CD14-positive monocyte (primary cell): ENCODE results near the gene KIAA1328. TPM values are rescaled to one million over a fixed set of nuclear protein-coding genes. Genes with fewer than 3 reads are reported as not detected.

Experiments
- DNase-seq, 3 donors: peaks; one replicate each; pipeline ENCODE4 v3.0.0-alpha.2; 2011 to 2022
- H2AFZ ChIP-seq: 2 replicates; pipeline ENCODE4 v1.6.0; 2012; ENCODE audit warnings: mild to moderate bottlenecking, low read depth, low read length, inconsistent platforms; ENCODE audit not compliant: insufficient read depth, poor library complexity, severe bottlenecking
- H3K27ac ChIP-seq, 2 donors: 1 replicate in 1 of 2; 2 replicates in 1 of 2; pipeline ENCODE4 v1.5.1; 2012 to 2013; ENCODE audit warnings: low read length in 2 of 2, control low read depth in 1 of 2, inconsistent platforms in 1 of 2, low read depth in 1 of 2, mild to moderate bottlenecking in 1 of 2
- H3K27me3 ChIP-seq, 2 donors: one replicate each; pipeline versions ENCODE4 v1.6.0 to v1.6.1; 2011 to 2013; ENCODE audit warnings: low read length in 2 of 2; ENCODE audit not compliant: control insufficient read depth in 2 of 2, insufficient read depth in 2 of 2
- H3K36me3 ChIP-seq, 2 donors: replicated peaks in 1 of 2; 1 replicate in 1 of 2; 2 replicates in 1 of 2; pipeline versions ENCODE4 v1.5.1 to v1.6.1; 2012 to 2013; ENCODE audit warnings: low read length in 2 of 2, control low read depth in 1 of 2, inconsistent platforms in 1 of 2, mild to moderate bottlenecking in 1 of 2; ENCODE audit not compliant: insufficient read depth in 2 of 2, control insufficient read depth in 1 of 2
- H3K4me1 ChIP-seq, 2 donors: 1 replicate in 1 of 2; 2 replicates in 1 of 2; pipeline versions ENCODE4 v1.5.1 to v1.6.1; 2012 to 2013; ENCODE audit warnings: low read length in 2 of 2, control low read depth in 1 of 2, inconsistent platforms in 1 of 2, mild to moderate bottlenecking in 1 of 2, moderate library complexity in 1 of 2; ENCODE audit not compliant: insufficient read depth in 2 of 2, control insufficient read depth in 1 of 2
- H3K4me2 ChIP-seq: replicated peaks from 2 replicates; pipeline ENCODE3; 2012; ENCODE audit warnings: low read length, moderate library complexity, mild to moderate bottlenecking; ENCODE audit not compliant: poor library complexity, severe bottlenecking; ENCODE audit errors: extremely low read depth
- H3K4me3 ChIP-seq, 3 experiments: fragments of 200-600 bp in 1 of 3; sonication (generic) in 1 of 3; replicated peaks in 1 of 3; 1 replicate in 2 of 3; 2 replicates in 1 of 3; pipeline ENCODE4 v1.5.1; 2011 to 2013; ENCODE audit warnings: low read length in 3 of 3, mild to moderate bottlenecking in 3 of 3, control low read depth in 2 of 3, low read depth in 2 of 3, inconsistent platforms in 1 of 3, moderate library complexity in 1 of 3
- H3K79me2 ChIP-seq: 2 replicates; pipeline ENCODE4 v1.6.0; 2012; ENCODE audit warnings: mild to moderate bottlenecking, control low read depth, inconsistent platforms, low read length, moderate library complexity; ENCODE audit not compliant: insufficient read depth
- H3K9ac ChIP-seq: 2 replicates; pipeline ENCODE4 v1.6.0; 2017; ENCODE audit warnings: low read length, mild to moderate bottlenecking; ENCODE audit not compliant: insufficient read depth, poor library complexity, severe bottlenecking
- H3K9me3 ChIP-seq, 2 donors: replicated peaks in 1 of 2; 1 replicate in 1 of 2; 2 replicates in 1 of 2; pipeline versions ENCODE4 v1.5.1 to v1.6.1; 2012 to 2013; ENCODE audit warnings: low read length in 2 of 2, control low read depth in 1 of 2; ENCODE audit not compliant: control insufficient read depth in 1 of 2, insufficient read depth in 1 of 2
- H4K20me1 ChIP-seq: 2 replicates; pipeline ENCODE4 v1.6.0; 2012; ENCODE audit warnings: mild to moderate bottlenecking, low read length, control low read depth, moderate library complexity; ENCODE audit not compliant: insufficient read depth
- H3K27ac Mint-ChIP-seq, 7 donors: one replicate each; pipeline ENCODE4 v1.8.0; 2020; ENCODE audit warnings: mild to moderate bottlenecking in 7 of 7, mixed read lengths in 7 of 7, moderate library complexity in 6 of 7, inconsistent platforms in 2 of 7
- H3K27me3 Mint-ChIP-seq, 3 donors: one replicate each; pipeline ENCODE4 v1.8.0; 2021 to 2022; ENCODE audit warnings: low read depth in 3 of 3, mild to moderate bottlenecking in 3 of 3, mixed read lengths in 3 of 3, moderate library complexity in 3 of 3, inconsistent platforms in 1 of 3
- H3K36me3 Mint-ChIP-seq, 2 donors: one replicate each; pipeline ENCODE4 v1.8.0; 2020; ENCODE audit warnings: mixed read lengths in 2 of 2, inconsistent platforms in 1 of 2, mild to moderate bottlenecking in 1 of 2
- H3K4me1 Mint-ChIP-seq: one replicate; pipeline ENCODE4 v1.8.0; 2020; ENCODE audit warnings: mild to moderate bottlenecking, mixed read lengths
- H3K4me3 Mint-ChIP-seq, 2 donors: one replicate each; pipeline ENCODE4 v1.8.0; 2020; ENCODE audit warnings: mild to moderate bottlenecking in 2 of 2, mixed read lengths in 2 of 2, moderate library complexity in 1 of 2
- H3K9me3 Mint-ChIP-seq, 7 donors: one replicate each; pipeline ENCODE4 v1.8.0; 2020 to 2022; ENCODE audit warnings: mixed read lengths in 7 of 7, mild to moderate bottlenecking in 6 of 7, moderate library complexity in 6 of 7, inconsistent platforms in 2 of 7
- WGBS: methylation state at CpG from one replicate; pipeline ENCODE4 v1.1.5; 2013; ENCODE audit warnings: missing lambda C conversion rate; ENCODE audit not compliant: insufficient coverage; 5-methylcytosine and 5-hydroxymethylcytosine counted together
- intact Hi-C, 2 donors: fragments of 100-400 bp; cut with micrococcal nuclease; formaldehyde crosslinking; loops; one replicate each; pipeline versions ENCODE4 v1.15.0 to v1.15.1; 2023
- polyA plus RNA-seq, 3 donors: library from polyadenylated mRNA; depleted of rRNA in 1 of 3; unstranded in 2 of 3; stranded (reverse) in 1 of 3; fragments of 300-500 nt in 2 of 3; fragments of >200 nt in 1 of 3; fragmentation: Illumina TruSeq in 2 of 3; gene quantifications; 1 replicate in 2 of 3; 2 replicates in 1 of 3; pipeline ENCODE4 v1.2.3, GENCODE V29; 2012 to 2021
- TF ChIP-seq, protein P1 (sequence below): fragments of 200-600 bp; IDR thresholded peaks from one replicate; pipeline ENCODE4 v1.8.0; 2022; ENCODE audit warnings: antibody characterized with exemption, mild to moderate bottlenecking

The KIAA1328 gene
- polyA plus RNA-seq, 3 donors, result 3.7 to 3.9 (median 3.8) TPM

DNA sequence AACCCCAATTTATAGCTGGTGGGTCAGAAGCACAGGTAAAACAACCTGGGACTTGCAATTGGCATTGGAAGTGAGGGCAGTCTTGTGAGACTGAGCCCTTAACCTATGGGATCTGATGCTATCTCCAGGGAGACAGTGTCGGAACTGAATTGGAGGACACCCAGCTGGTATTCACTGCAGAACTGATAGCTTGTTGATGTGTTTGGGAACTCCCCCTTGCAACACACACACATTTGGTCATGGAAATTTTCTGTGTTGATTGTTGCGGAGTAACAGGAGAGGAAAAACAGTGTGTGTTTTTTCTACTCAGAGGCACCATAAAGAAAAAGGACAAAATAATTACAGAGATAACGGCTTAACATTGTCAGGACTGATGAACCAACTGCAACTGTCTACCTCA lies 16.2 kb upstream of the KIAA1328 start:
- peaks cover 18 to 73% of the 10 kb centered on the region in 2 donors for H3K36me3 ChIP-seq
- no peak for DNase-seq
- H3K4me3 ChIP-seq, result no peak overlapping the region
- no peak overlapping the region for H3K27ac Mint-ChIP-seq
- H3K27me3 ChIP-seq, result no peaks in the 10 kb centered on the region
- no peaks in the 10 kb centered on the region for H3K27me3 Mint-ChIP-seq
- no peaks in the 10 kb centered on the region for H3K79me2 ChIP-seq
- H3K9me3 Mint-ChIP-seq, result no peaks in the 10 kb centered on the region
- no peak overlapping the region for H3K4me2 ChIP-seq
- no CpG with 5 or more reads among the region's 3 CpGs for WGBS
- peaks cover 2% of the 10 kb centered on the region for H3K4me1 Mint-ChIP-seq
- H3K27ac ChIP-seq, result no peak overlapping the region
- no peak overlapping the region for H3K9ac ChIP-seq
- H3K36me3 Mint-ChIP-seq, result peaks cover 39 to 57% of the 10 kb centered on the region in 2 donors
- no peaks in the 10 kb centered on the region for H4K20me1 ChIP-seq
- TF ChIP-seq, protein P1, sequence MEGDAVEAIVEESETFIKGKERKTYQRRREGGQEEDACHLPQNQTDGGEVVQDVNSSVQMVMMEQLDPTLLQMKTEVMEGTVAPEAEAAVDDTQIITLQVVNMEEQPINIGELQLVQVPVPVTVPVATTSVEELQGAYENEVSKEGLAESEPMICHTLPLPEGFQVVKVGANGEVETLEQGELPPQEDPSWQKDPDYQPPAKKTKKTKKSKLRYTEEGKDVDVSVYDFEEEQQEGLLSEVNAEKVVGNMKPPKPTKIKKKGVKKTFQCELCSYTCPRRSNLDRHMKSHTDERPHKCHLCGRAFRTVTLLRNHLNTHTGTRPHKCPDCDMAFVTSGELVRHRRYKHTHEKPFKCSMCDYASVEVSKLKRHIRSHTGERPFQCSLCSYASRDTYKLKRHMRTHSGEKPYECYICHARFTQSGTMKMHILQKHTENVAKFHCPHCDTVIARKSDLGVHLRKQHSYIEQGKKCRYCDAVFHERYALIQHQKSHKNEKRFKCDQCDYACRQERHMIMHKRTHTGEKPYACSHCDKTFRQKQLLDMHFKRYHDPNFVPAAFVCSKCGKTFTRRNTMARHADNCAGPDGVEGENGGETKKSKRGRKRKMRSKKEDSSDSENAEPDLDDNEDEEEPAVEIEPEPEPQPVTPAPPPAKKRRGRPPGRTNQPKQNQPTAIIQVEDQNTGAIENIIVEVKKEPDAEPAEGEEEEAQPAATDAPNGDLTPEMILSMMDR, result no peak
- no peak overlapping the region for H3K4me3 Mint-ChIP-seq
- no peaks in the 10 kb centered on the region for H3K9me3 ChIP-seq
- H3K4me1 ChIP-seq, result no peaks in the 10 kb centered on the region
- intact Hi-C loops, result loop anchor here in 1 of 2 donors (10.0 kb wide), 1 partner anchor 798 kb away; no protein-coding TSS in a partner anchor
- H2AFZ ChIP-seq, result no peak overlapping the region

DNA sequence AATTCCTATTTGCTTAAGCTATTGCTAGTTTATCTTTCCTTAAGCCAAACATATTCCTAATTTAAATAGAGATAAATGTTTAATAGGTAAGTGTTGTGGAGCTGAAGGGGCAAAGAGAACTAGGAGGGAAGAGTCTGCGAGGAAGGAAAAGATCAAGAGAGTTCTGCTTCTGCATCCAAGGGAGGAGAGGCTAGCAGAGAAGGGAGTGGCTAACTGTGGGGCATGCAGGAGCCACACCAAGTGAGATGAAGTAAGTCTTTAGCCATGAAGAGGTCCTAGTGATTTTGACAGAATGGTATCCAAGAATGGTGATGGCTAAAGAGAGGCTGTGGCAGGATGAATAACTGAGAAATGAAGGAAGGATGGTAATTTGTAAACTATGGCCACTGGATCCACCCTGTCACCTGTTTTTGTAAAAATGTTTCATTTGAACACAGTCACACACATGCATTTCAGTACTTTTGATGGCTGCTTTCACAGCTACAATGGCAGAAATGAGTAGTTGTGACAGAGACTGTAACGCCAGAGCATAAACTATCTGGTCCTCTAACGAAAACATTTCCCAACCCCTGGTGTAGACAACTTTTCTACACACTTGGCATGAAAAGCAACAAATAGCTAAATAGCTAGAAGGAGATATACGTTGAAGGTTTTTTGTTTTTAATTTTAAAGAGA lies 15.7 kb upstream of the KIAA1328 start:
- 100% methylated on average over 1 of the region's 4 CpGs for WGBS

More for the DNA sequence above, 15.7 kb upstream of the KIAA1328 start:
- TF ChIP-seq, protein P1, result no peak
- Mint-ChIP-seq H3K4me3 (no peak overlapping the region), H3K27ac (peak overlapping the region in 1 of 7 donors; percentile 6), H3K4me1 (peaks cover 2% of the 10 kb centered on the region), H3K36me3 (peaks cover 40 to 59% of the 10 kb centered on the region in 2 donors), H3K9me3 (no peaks in the 10 kb centered on the region), H3K27me3 (no peaks in the 10 kb centered on the region)
- intact Hi-C loops, result loop anchor here in 1 of 2 donors (10.0 kb wide), 1 partner anchor 798 kb away; no protein-coding TSS in a partner anchor
- no peak for DNase-seq
- Histone ChIP-seq H3K79me2 (no peaks in the 10 kb centered on the region), H3K4me1 (no peaks in the 10 kb centered on the region), H3K36me3 (peaks cover 17 to 73% of the 10 kb centered on the region in 2 donors), H3K4me3 (no peak overlapping the region), H2AFZ (no peak overlapping the region), H3K27me3 (no peaks in the 10 kb centered on the region), H3K4me2 (no peak overlapping the region), H4K20me1 (no peaks in the 10 kb centered on the region), H3K9ac (no peak overlapping the region), H3K27ac (no peak overlapping the region), H3K9me3 (no peaks in the 10 kb centered on the region)
